Measurements from ENCODE around the gene DKC1. TPM values are rescaled to one million over a fixed set of nuclear protein-coding genes. Genes with fewer than 3 reads are reported as not detected.

DKC1 gene
- total RNA-seq, 1 experiment from 2014 or later = 54.4 TPM

Small RNA genes within 50 kb of the gene (small RNA-seq; reads per million reads assigned to genes)
- gene SNORA36A = 0 reads per million in 2 experiments

Other genes with a start within 250 kb of the DKC1 start
- 25.6 and 28.1 TPM in 2 replicates for gene FAM3A, start 246.6 kb upstream of the DKC1 start, total RNA-seq (2014; rRNA removed; shearing (Covaris generic))
- 39.1 and 52.7 TPM in 2 replicates for gene G6PD, start 216.0 kb upstream of the DKC1 start, total RNA-seq (2014; rRNA removed; shearing (Covaris generic))
- gene IKBKG, start 215.2 kb upstream of the DKC1 start, total RNA-seq (2014; rRNA removed; shearing (Covaris generic)) = 12.3 and 15.0 TPM in 2 replicates
- gene CTAG1A, start 177.7 kb upstream of the DKC1 start, total RNA-seq (2014; rRNA removed; shearing (Covaris generic)) = not detected in 2 replicates
- not detected in 2 replicates for gene CTAG1B, start 143.6 kb upstream of the DKC1 start, total RNA-seq (2014; rRNA removed; shearing (Covaris generic))
- 0.29 and 1.0 TPM in 2 replicates for gene CTAG2, start 109.3 kb upstream of the DKC1 start, total RNA-seq (2014; rRNA removed; shearing (Covaris generic))
- gene GAB3, start 11.8 kb upstream of the DKC1 start, total RNA-seq (2014; rRNA removed; shearing (Covaris generic)) = 0.40 and 0.61 TPM in 2 replicates
- gene MPP1, start 42.6 kb downstream of the DKC1 start, total RNA-seq (2014; rRNA removed; shearing (Covaris generic)) = 7.6 and 7.9 TPM in 2 replicates
- gene SMIM9, start 71.8 kb downstream of the DKC1 start, total RNA-seq (2014; rRNA removed; shearing (Covaris generic)) = not detected in 2 replicates
- 2.2 and 3.5 TPM in 2 replicates for gene F8A1, start 123.5 kb downstream of the DKC1 start, total RNA-seq (2014; rRNA removed; shearing (Covaris generic))

All from SK-MEL-5 (cell line).